H1 (cell line): ENCODE data around the gene KLF7. TPM values are rescaled to one million over a fixed set of nuclear protein-coding genes. Genes with fewer than 3 reads are reported as not detected.

ENCODE experiments used
- SIN3A ChIP-seq, 2 experiments: IDR thresholded peaks in 1 of 2; conservative IDR thresholded peaks in 1 of 2; 2 replicates each; pipeline ENCODE4 v1.6.1; 2011 to 2012; ENCODE audit warnings: low read length in 2 of 2, improper control_type of control experiment in 1 of 2, low read depth in 1 of 2, mild to moderate bottlenecking in 1 of 2
- TAF7 ChIP-seq: optimal IDR thresholded peaks from 2 replicates; pipeline ENCODE3; 2011; ENCODE audit warnings: low read depth, mild to moderate bottlenecking, inconsistent platforms, low read length, moderate library complexity, borderline replicate concordance
- TCF12 ChIP-seq: IDR thresholded peaks from 2 replicates; pipeline ENCODE4 v1.6.1; 2011; ENCODE audit warnings: low read depth, mild to moderate bottlenecking, low read length
- polyA plus RNA-seq, 7 experiments: library from polyadenylated mRNA; depleted of rRNA in 3 of 7; stranded (reverse) in 5 of 7; unstranded in 2 of 7; fragments of >200 nt in 5 of 7; fragments of 200-250 nt in 2 of 7; gene quantifications; 1 replicate in 5 of 7; 2 replicates in 1 of 7; 4 replicates in 1 of 7; pipeline versions ENCODE4 v1.2.1 to v1.2.3, GENCODE V29; 2011 to 2013; ENCODE audit warnings: missing spikeins in 2 of 7, mixed read lengths in 2 of 7
- total RNA-seq: library from RNA; stranded (reverse); fragmentation: NEBNext Ultra II Directional; extraction: Animal tissue kit (Norgen Biotek cat#: 25700); gene quantifications from 2 replicates; pipeline ENCODE4 v1.2.1, GENCODE V29; 2021
- TF ChIP-seq, protein P1 (sequence below): fragments of 300-600 bp; sonication (generic); IDR thresholded peaks from 2 replicates; pipeline ENCODE4 v1.7.1; 2012; ENCODE audit warnings: low read length, moderate library complexity, mild to moderate bottlenecking, inconsistent platforms; ENCODE audit not compliant: insufficient replicate concordance
- TF ChIP-seq, protein P2 (sequence below): IDR thresholded peaks from 2 replicates; pipeline ENCODE4 v1.6.1; 2011; ENCODE audit warnings: low read depth, mild to moderate bottlenecking, low read length; ENCODE audit not compliant: insufficient read depth

Gene KLF7
- total and polyA plus RNA-seq, 2 of the 8 experiments (the other 6 are each of a cell fraction or from before 2014, with no cell fraction given) = 9.6 to 23.3 TPM

DNA sequence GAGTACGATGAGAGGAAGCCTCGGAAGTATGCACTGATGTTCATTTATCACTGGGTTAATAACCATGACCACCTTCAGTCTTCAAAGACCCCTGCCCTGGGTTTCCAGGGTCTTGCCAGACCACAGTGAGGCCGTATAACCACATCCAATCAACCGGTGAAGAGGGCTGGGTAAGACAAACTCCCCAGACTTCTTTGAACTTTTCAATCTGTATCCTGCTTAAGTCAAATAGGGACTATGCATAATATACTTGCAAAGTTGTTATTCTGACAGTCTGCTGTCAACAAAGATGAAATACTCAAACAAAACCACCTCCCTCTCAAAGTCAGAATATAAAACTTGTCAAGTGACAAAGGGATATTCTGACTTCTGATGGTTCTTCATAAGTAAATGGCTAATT is 54.0 kb downstream of the KLF7 start (continued):
- TF ChIP-seq, protein P1, sequence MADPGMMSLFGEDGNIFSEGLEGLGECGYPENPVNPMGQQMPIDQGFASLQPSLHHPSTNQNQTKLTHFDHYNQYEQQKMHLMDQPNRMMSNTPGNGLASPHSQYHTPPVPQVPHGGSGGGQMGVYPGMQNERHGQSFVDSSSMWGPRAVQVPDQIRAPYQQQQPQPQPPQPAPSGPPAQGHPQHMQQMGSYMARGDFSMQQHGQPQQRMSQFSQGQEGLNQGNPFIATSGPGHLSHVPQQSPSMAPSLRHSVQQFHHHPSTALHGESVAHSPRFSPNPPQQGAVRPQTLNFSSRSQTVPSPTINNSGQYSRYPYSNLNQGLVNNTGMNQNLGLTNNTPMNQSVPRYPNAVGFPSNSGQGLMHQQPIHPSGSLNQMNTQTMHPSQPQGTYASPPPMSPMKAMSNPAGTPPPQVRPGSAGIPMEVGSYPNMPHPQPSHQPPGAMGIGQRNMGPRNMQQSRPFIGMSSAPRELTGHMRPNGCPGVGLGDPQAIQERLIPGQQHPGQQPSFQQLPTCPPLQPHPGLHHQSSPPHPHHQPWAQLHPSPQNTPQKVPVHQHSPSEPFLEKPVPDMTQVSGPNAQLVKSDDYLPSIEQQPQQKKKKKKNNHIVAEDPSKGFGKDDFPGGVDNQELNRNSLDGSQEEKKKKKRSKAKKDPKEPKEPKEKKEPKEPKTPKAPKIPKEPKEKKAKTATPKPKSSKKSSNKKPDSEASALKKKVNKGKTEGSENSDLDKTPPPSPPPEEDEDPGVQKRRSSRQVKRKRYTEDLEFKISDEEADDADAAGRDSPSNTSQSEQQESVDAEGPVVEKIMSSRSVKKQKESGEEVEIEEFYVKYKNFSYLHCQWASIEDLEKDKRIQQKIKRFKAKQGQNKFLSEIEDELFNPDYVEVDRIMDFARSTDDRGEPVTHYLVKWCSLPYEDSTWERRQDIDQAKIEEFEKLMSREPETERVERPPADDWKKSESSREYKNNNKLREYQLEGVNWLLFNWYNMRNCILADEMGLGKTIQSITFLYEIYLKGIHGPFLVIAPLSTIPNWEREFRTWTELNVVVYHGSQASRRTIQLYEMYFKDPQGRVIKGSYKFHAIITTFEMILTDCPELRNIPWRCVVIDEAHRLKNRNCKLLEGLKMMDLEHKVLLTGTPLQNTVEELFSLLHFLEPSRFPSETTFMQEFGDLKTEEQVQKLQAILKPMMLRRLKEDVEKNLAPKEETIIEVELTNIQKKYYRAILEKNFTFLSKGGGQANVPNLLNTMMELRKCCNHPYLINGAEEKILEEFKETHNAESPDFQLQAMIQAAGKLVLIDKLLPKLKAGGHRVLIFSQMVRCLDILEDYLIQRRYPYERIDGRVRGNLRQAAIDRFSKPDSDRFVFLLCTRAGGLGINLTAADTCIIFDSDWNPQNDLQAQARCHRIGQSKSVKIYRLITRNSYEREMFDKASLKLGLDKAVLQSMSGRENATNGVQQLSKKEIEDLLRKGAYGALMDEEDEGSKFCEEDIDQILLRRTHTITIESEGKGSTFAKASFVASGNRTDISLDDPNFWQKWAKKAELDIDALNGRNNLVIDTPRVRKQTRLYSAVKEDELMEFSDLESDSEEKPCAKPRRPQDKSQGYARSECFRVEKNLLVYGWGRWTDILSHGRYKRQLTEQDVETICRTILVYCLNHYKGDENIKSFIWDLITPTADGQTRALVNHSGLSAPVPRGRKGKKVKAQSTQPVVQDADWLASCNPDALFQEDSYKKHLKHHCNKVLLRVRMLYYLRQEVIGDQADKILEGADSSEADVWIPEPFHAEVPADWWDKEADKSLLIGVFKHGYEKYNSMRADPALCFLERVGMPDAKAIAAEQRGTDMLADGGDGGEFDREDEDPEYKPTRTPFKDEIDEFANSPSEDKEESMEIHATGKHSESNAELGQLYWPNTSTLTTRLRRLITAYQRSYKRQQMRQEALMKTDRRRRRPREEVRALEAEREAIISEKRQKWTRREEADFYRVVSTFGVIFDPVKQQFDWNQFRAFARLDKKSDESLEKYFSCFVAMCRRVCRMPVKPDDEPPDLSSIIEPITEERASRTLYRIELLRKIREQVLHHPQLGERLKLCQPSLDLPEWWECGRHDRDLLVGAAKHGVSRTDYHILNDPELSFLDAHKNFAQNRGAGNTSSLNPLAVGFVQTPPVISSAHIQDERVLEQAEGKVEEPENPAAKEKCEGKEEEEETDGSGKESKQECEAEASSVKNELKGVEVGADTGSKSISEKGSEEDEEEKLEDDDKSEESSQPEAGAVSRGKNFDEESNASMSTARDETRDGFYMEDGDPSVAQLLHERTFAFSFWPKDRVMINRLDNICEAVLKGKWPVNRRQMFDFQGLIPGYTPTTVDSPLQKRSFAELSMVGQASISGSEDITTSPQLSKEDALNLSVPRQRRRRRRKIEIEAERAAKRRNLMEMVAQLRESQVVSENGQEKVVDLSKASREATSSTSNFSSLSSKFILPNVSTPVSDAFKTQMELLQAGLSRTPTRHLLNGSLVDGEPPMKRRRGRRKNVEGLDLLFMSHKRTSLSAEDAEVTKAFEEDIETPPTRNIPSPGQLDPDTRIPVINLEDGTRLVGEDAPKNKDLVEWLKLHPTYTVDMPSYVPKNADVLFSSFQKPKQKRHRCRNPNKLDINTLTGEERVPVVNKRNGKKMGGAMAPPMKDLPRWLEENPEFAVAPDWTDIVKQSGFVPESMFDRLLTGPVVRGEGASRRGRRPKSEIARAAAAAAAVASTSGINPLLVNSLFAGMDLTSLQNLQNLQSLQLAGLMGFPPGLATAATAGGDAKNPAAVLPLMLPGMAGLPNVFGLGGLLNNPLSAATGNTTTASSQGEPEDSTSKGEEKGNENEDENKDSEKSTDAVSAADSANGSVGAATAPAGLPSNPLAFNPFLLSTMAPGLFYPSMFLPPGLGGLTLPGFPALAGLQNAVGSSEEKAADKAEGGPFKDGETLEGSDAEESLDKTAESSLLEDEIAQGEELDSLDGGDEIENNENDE = no peak
- no peak for TF ChIP-seq TAF7
- no peak for TF ChIP-seq TCF12
- no peak for TF ChIP-seq SIN3A (conservative IDR thresholded peaks at IDR 0.05 in 1 of 2, IDR thresholded peaks at IDR 0.05 in 1 of 2; ENCODE audit: low read depth in 1 of 2, low read length in 2 of 2)
- TF ChIP-seq, protein P2, sequence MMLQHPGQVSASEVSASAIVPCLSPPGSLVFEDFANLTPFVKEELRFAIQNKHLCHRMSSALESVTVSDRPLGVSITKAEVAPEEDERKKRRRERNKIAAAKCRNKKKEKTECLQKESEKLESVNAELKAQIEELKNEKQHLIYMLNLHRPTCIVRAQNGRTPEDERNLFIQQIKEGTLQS = no peak
